HL-60 (cell line): Measurements from ENCODE around the gene TTC22.

Source experiments
- DNase-seq, 2 experiments: peaks; one replicate each; pipeline ENCODE4 v3.0.0-alpha.2; 2010 to 2020; ENCODE audit warnings: low read depth in 1 of 2, low spot score in 1 of 2
- H3K27ac ChIP-seq: fragments of 250-450 bp; sonication (Bioruptor Pico); replicated peaks from 2 replicates; pipeline ENCODE4 v1.5.1; 2020; ENCODE audit warnings: mild to moderate bottlenecking, moderate library complexity
- H3K27me3 ChIP-seq: fragments of 250-450 bp; sonication (Bioruptor Pico); 2 replicates; pipeline ENCODE4 v1.5.1; 2021; ENCODE audit warnings: mild to moderate bottlenecking, moderate library complexity; ENCODE audit not compliant: insufficient read depth, poor library complexity, severe bottlenecking
- H3K4me3 ChIP-seq: replicated peaks from 2 replicates; pipeline ENCODE4 v1.5.1; 2011; ENCODE audit warnings: mild to moderate bottlenecking, control low read depth, low read length; ENCODE audit not compliant: insufficient read depth
- CTCF ChIP-seq: IDR thresholded peaks from one replicate; pipeline ENCODE4 v1.5.1; 2011; ENCODE audit warnings: low read length, control low read depth, inconsistent platforms; ENCODE audit not compliant: insufficient read depth
- GABPA ChIP-seq: IDR thresholded peaks from 2 replicates; pipeline ENCODE4 v1.6.1; 2012; ENCODE audit warnings: low read depth
- POLR2AphosphoS5 ChIP-seq: IDR thresholded peaks from 2 replicates; pipeline ENCODE4 v1.6.1; 2012; ENCODE audit warnings: low read depth
- REST ChIP-seq: IDR thresholded peaks from 2 replicates; pipeline ENCODE4 v1.6.1; 2012; ENCODE audit warnings: low read depth; ENCODE audit not compliant: insufficient replicate concordance
- SPI1 ChIP-seq: IDR thresholded peaks from 2 replicates; pipeline ENCODE4 v1.6.1; 2012; ENCODE audit warnings: low read depth, mild to moderate bottlenecking, borderline replicate concordance

TTC22 gene

GRCh38 chr1:54791880-54792522 lies 9.1 kb downstream of the TTC22 start:
- DNase-seq = peak; percentile 28 to 64
- TF ChIP-seq POLR2AphosphoS5 = no peak
- no peak for TF ChIP-seq SPI1
- no peak for TF ChIP-seq GABPA
- TF ChIP-seq CTCF = peak; percentile 95
- no peak overlapping the region for H3K4me3 ChIP-seq
- H3K27ac ChIP-seq = no peak overlapping the region
- H3K27me3 ChIP-seq = no peaks in the 10 kb centered on the region

GRCh38 chr1:54788459-54788858 lies 12.7 kb downstream of the TTC22 start:
- no peak for DNase-seq
- H3K4me3 ChIP-seq = no peak overlapping the region
- TF ChIP-seq REST = no peak
- TF ChIP-seq CTCF = no peak
- no peak for TF ChIP-seq GABPA
- TF ChIP-seq SPI1 = no peak
- no peak for TF ChIP-seq POLR2AphosphoS5
- no peak overlapping the region for H3K27ac ChIP-seq
- H3K27me3 ChIP-seq = no peaks in the 10 kb centered on the region

GRCh38 chr1:54787604-54788003 lies 13.5 kb downstream of the TTC22 start:
- DNase-seq = no peak
- no peak for TF ChIP-seq CTCF
- TF ChIP-seq GABPA = no peak
- no peak for TF ChIP-seq SPI1
- no peak for TF ChIP-seq POLR2AphosphoS5
- TF ChIP-seq REST = no peak
- H3K4me3 ChIP-seq = no peak overlapping the region
- H3K27me3 ChIP-seq = no peaks in the 10 kb centered on the region
- no peak overlapping the region for H3K27ac ChIP-seq

- DNase-seq = no peak
- Histone ChIP-seq H3K27ac (no peak overlapping the region), H3K27me3 (no peaks in the 10 kb centered on the region), H3K4me3 (no peak overlapping the region)
- no peak for TF ChIP-seq POLR2AphosphoS5
- TF ChIP-seq CTCF = no peak
- TF ChIP-seq REST = no peak
- TF ChIP-seq GABPA = no peak
- TF ChIP-seq SPI1 = no peak
These were observed 14.3 kb downstream of the TTC22 start for GRCh38 chr1:54786778-54787177.
